ENCODE data around the gene IRAK4. TPM values are rescaled to one million over a fixed set of nuclear protein-coding genes. Genes with fewer than 3 reads are reported as not detected.
A peak's percentile ranks its signal among the peaks of the same experiment; 100 is the strongest.

Gene IRAK4
- total RNA-seq, 1 donor from 2014 or later, result 14.3 TPM

DNA sequence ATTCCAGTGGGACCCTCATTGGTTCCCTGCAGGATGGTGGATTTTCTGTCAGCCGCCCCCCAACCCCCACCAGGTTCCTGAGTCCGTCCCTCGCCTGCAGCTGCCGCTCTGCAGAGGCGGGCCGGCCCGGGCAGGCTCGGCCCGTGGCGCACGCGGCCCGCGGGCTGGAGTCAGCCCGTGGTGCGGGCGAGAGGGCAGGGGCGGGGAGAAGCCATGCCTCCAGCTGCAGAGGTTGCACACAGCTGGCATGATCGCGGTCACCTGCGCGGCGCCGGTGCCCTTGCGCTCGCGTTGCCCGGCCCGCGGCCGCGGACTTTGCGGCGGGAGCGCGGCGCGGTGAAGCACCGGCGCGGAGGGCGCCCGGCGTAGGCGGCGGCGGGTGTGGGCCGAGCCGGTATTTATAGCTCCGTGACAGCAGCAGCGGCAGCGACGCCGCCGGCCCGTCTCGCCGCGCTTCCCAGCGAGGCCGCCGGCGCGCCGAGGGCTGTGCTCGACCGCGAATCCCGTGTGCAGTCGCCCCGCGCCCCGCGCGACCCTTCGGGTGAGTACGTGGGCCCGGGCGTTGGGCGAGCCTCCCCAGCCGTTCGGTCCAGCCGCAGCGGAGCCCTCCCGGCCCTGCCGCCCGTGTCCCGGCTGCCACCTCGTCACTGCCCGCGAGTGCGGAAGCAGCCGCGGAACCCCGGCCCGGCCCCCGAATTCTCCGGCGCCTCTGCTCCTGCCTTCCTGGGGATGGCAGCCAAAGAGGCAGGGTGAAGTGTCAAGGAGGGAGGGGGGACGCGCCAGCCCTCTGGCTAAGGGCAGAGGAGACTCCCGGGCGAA is 77.1 kb downstream of the IRAK4 start, which contains the start of gene TMEM117:
Gene TMEM117 (plus strand): TSS at position 426 of the 819 bp plus-strand sequence.
- DNase-seq (ENCODE audit: low spot score), result peak; percentile 94

GRCh38 chr12:43836475-43836989 is 77.8 kb downstream of the IRAK4 start:
- no peak for DNase-seq (ENCODE audit: low spot score)

Other genes with a start within 250 kb of the IRAK4 start
- gene ADAMTS20, start 206.7 kb upstream of the IRAK4 start, total RNA-seq, result not detected
- gene PUS7L, start 161 bp upstream of the IRAK4 start, total RNA-seq, result 10.3 TPM
- 84.8 TPM for gene TWF1, start 47.4 kb downstream of the IRAK4 start, total RNA-seq
- 7.7 TPM for gene TMEM117, start 77.1 kb downstream of the IRAK4 start, total RNA-seq